Occipital lobe (tissue), 2 donors: ENCODE results near the gene RFC1. TPM values are rescaled to one million over a fixed set of nuclear protein-coding genes. Genes with fewer than 3 reads are reported as not detected.
"Not testable (repeated sequence)": the region's sequence is repeated elsewhere in the genome, so short reads cannot be mapped to it uniquely, and the experiment has no call there.

Experiments
- DNase-seq: peaks from one replicate; lab custom pipeline; 2025; lab: John Stamatoyannopoulos, UW
- total RNA-seq: library from RNA; depleted of rRNA; stranded (reverse); fragments of >200 nt; gene quantifications from one replicate; pipeline ENCODE4 v1.2.3, GENCODE V29; 2014

RFC1 gene, protein sequence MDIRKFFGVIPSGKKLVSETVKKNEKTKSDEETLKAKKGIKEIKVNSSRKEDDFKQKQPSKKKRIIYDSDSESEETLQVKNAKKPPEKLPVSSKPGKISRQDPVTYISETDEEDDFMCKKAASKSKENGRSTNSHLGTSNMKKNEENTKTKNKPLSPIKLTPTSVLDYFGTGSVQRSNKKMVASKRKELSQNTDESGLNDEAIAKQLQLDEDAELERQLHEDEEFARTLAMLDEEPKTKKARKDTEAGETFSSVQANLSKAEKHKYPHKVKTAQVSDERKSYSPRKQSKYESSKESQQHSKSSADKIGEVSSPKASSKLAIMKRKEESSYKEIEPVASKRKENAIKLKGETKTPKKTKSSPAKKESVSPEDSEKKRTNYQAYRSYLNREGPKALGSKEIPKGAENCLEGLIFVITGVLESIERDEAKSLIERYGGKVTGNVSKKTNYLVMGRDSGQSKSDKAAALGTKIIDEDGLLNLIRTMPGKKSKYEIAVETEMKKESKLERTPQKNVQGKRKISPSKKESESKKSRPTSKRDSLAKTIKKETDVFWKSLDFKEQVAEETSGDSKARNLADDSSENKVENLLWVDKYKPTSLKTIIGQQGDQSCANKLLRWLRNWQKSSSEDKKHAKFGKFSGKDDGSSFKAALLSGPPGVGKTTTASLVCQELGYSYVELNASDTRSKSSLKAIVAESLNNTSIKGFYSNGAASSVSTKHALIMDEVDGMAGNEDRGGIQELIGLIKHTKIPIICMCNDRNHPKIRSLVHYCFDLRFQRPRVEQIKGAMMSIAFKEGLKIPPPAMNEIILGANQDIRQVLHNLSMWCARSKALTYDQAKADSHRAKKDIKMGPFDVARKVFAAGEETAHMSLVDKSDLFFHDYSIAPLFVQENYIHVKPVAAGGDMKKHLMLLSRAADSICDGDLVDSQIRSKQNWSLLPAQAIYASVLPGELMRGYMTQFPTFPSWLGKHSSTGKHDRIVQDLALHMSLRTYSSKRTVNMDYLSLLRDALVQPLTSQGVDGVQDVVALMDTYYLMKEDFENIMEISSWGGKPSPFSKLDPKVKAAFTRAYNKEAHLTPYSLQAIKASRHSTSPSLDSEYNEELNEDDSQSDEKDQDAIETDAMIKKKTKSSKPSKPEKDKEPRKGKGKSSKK
- total RNA-seq: 46.9 TPM

DNA sequence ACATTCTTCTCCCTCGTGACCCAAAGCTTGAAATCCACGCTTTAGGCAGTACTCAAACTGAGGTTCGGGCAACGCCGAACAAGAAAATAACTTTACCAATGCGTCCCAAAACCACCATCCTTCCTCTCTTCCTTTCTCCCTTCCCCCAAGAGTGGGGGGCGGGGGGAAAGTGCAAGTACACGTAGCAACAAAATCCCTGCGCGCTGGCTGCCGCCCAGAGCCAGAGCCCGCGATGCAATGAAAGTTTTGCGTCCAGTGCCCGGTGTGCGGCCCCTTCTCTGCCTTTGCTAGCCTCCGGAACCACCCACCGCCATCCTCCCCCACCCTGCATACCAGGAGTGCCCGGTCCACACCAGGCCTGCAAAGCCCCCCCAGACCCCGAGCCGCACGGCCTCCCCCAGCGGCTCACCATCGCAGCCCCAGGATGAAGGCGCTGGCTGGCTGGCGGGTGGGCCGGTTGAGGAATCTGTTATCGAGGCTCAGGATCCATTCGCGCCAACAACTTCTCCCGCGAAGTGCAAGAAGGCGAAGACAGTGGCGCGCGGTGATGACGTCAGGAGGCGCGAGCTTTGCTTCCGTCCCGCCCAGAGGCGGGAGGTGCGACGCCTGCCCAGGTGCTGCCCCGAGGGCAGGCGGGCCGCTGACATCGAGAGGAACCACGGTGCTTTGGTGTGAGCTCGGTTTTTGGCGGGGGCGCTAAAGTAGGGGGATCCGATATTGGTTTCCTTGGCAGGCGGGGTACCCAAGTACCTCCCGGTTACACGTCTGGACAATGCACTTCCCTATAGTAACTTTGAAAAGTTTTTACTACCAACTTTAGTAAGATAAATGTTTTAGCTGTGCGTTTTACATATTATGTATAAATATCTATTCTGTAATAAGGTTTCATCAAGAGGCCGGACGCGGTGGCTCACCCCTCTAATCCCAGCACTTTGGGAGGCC lies at the start of gene RFC1:
TSS of gene RFC1 (minus strand) at position 533 of the 942 bp plus-strand sequence. CDS start at position 412, 121 bp downstream.
- peak; percentile 71 for DNase-seq

DNA sequence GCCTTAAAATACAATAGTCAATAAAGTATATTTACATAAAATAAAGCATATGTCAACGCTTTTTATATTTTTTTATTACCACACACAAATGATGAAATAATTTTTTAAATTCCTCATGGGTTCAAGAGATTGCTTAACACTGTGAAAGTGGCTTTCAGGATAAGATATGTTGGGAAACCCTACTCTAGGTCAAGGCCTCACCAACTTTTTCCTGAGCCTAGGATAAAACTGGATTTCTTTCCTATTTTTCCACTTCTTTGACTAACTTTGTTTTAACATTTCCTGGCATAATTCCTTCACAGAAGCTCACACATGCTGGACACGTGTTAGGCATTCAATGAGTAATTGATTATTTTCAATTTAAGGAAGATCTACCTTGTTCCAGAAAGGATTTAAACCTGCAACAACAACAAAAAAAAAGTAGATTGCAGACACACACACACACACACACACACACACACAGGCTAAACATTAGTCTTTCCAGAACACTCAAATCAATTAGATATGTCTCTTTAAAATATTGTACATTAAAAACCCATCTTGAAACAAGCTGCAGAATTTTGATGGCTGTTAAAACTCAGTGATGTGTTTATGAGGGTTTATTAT lies 49.6 kb upstream of the RFC1 start:
- DNase-seq: no peak

DNA sequence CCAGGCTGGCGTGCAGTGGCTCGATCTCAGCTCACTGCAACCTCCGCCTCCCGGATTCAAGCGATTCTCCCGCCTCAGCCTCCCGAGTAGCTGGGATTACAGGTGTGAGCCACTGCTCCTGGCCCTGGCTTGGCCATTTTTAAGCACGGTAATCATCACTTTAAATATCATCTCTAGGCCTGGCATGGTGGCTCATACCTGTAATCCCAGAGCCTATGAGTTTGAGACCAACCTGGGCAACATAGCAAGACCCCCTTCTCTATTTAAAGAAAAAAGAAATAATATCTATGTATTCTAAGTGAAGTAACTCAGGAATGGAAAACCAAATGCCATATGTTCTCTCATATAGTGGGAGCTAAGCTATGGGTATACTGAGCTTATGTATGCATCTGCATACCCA lies 45.4 kb upstream of the RFC1 start:
- DNase-seq: not testable (repeated sequence)

DNA sequence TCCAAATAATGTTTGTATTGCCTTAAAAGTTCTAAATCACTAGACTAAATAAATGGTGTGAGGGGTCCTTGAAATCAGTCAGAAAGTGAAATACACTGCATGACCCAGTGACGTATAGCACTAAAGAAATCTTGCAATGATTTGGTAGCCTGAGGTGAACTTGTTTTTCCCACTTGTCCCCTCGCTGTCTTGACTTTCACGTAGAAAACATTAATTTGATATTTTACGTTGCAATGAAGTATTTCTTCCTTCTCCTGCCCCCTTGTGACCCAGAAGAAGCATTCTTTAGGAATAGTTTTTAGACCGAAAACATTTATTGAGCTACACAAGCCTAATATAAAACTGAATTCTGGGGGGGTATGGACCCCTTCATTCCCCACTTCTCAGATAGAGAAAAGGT lies 44.3 kb upstream of the RFC1 start:
- no peak for DNase-seq

DNA sequence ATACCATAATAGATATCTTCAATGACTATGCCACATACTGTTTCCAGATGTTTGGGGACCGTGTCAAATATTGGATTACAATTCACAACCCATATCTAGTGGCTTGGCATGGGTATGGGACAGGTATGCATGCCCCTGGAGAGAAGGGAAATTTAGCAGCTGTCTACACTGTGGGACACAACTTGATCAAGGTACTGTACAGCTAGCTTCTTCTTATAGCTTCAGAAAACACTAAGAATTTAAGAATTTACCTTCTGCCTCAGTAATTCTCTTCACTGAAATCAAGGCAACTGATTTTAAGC lies 41.4 kb upstream of the RFC1 start:
- no peak for DNase-seq

DNA sequence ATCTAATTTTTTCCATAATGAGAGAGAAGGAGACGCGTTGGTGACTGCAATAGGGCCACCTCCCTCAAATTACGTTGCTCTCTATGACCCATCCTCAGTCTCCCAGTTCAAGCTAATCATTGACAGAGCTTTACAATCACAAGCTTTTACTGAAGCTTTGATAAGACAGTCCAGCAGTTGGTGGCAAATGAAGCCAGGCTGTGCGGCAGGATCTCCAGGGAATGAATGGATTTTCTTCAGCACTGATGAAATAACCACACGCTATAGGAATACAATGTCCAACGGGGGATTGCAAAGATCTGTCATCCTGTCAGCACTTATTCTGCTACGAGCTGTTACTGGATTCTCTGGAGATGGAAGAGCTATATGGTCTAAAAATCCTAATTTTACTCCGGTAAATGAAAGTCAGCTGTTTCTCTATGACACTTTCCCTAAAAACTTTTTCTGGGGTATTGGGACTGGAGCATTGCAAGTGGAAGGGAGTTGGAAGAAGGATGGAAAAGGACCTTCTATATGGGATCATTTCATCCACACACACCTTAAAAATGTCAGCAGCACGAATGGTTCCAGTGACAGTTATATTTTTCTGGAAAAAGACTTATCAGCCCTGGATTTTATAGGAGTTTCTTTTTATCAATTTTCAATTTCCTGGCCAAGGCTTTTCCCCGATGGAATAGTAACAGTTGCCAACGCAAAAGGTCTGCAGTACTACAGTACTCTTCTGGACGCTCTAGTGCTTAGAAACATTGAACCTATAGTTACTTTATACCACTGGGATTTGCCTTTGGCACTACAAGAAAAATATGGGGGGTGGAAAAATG lies 40.8 kb upstream of the RFC1 start, which contains the start of gene KLB:
TSS of gene KLB (plus strand) at position 168 of the 821 bp plus-strand sequence. CDS start at position 188, 20 bp downstream.
- DNase-seq: no peak

DNA sequence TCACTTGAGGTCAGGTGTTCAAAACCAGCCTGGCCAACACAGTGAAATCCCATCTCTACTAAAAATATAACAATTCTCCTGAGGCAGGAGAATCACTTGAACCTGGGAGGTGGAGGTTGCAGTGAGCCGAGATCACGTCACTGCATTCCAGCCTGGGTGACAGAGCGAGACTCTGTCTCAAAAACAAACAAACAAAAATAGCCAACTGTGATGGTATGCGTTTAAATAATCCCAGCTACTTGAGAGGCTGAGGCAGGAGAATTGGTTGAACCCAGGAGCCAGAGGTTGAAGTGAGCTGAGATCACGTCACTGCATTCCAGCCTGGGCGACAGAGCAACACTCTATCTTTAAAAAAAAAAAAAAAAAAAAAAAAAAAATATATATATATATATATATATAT lies 35.5 kb upstream of the RFC1 start:
- DNase-seq: not testable (repeated sequence)

DNA sequence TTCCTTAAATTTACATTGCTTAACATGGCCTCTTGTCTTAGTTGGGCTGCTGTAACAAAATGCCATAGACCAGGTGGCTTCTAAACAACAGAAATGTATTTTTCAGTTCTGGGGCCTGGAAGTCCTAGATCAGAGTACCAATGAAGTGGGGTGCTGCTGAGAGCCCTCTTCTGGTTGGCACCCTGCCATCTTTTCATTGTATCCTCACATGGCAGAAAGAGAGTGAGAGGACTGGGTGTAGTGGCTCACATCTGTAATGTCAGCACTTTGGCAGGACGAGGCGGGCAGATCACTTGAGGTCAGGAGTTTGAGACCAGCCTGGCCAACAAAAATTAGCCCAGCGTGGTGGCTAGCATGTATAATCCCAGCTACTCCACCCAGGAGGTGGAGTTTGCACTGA lies 28.5 kb upstream of the RFC1 start:
- DNase-seq: no peak

DNA sequence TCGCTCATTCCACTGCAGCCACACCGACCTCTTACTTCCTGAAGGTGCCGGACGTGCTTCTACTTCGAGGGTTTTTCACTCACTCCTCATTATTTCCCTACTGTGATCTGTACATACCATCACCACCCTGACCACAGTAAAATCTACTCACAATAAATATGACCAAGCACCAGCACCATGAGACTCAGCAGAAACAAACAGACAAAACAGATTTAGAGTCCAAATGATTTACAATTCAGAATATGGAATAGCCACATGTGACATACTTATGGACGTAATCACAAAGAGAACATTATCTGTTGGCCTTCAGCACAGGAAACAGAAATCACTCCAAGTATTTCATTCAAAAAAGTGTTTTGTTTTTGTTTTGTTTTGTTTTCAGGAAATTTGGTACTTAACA lies 24.4 kb upstream of the RFC1 start:
- DNase-seq: no peak

DNA sequence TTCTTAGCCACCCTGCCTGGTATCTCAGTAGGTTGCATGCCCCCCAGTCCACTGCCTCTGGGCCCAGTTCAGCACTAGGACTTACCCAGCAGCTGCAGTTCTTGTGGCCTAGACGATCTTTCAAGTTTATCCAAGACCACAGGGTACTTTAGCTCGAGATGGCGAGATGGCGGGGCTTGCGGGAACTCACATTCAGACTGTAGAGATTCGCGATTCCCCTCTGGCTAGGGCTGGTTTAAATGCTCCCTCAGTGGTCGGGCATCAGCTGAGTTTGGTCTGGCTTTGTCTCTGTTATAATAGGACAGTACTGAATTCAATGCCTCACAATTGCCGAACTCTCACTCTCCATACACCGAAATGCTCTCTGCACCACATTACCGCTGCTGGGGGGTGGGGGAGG lies 18.4 kb upstream of the RFC1 start:
- no peak for DNase-seq

DNA sequence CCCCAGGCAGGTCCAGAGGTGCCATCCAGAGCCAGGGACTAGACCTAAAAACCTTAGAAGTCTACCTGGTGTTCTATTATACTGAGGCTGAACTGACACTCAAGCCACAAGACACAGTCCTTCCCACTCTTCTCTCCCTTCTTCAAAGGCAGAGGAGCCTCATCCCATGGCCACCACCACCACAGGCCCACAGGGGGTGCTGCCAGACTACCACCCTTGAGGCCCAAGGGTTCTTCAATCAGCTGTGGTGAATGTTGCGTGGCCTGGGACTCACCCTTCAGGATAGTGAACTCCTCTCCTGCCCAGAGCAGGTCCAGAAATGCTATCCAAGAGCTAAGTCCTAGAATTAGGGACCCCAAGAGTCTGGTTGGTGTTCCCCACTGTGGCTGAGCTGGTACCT lies 17.5 kb upstream of the RFC1 start:
- no peak for DNase-seq

DNA sequence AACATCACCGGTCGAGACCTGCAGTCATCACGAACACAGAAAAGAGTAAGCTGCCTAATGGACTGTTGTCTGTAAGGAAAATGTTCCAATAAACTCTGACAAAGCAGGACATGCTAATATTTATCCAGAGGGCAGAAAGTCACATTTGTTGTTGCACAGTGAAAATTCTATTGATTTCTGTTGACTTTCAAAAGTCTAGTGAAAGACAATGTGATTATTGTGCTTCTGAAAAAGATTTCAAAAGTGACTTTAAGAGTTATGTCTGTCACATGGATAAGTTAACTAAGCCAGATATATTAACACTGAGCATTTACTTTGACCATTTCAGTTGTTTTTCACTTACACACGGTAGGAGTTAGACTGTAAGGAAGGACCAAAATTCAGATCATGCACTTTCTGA lies 9.3 kb upstream of the RFC1 start:
- DNase-seq: no peak

DNA sequence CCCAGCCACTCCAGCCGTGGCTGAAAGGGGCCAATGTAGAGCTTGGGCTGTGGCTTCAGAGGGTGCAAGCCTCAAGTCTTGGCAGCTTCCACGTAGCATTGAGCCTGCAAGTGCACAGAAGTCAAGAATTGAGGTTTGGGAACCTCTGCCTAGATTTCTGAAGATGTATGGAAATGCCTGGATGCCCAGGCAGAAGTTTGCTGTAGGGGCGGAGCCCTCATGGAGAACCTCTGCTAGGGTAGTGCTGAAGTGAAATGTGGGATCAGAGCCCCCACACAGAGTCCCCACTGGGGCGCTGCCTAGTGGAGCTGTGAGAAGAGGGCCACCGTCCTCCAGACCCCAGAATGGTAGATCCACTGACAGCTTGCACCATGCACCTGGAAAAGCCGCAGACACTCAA lies 5.0 kb upstream of the RFC1 start:
- not testable (repeated sequence) for DNase-seq

DNA sequence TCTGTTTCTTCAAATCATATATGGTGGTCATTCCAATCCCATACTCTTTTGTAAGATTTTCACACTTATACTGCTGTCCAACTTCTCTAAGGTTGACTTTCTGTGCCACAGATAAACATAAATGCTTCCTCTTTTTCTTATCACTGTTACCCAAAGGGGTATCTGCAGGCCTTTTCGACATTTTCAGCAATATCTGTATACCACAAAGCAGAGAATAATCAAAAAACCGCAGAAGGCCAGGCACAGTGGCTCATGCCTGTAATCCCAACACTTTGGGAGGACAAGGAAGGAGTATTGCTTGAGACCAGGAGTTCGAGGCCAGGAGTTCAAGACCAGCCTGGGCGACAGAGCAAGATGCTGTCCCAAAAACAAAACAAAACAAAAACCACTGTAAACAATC lies 3.1 kb upstream of the RFC1 start:
- no peak for DNase-seq

DNA sequence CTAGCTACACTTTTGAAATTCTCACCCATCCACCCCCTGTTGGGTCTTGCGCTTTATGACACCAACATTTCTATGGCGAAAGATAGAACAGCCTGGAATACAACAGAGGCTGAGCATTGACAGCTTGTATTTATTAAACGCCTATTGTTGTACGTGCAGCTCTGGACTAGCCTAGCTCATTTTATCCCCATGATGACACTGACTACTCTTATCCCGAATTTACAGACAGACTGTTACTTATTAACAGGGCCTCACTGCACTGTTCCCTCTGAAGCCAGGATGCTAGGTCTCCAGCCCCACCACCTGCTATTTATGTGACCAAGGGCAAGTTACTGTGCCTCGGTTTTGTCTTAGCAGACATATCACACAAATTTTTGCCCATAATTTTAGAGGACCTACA lies 1.0 kb upstream of the RFC1 start:
- no peak for DNase-seq

DNA sequence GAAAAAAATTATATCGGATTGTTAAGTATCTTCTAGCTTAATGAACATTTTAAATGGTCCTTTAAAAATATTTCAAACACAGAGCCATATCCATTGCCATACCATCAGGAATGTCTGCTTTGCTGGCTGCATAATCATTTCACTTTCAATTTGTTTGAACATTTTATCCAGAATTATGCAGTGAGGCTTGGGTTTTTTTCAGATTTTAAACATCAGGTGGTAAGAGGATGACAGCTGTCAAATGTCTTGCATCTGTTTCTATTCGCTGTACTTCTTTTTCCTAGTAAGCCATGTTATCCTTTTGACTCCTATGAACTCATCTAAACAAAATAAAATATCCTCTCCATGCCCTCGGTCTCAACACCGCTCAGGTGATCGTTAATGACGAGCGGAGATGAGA lies 802 bp downstream of the RFC1 start:
- DNase-seq: no peak

DNA sequence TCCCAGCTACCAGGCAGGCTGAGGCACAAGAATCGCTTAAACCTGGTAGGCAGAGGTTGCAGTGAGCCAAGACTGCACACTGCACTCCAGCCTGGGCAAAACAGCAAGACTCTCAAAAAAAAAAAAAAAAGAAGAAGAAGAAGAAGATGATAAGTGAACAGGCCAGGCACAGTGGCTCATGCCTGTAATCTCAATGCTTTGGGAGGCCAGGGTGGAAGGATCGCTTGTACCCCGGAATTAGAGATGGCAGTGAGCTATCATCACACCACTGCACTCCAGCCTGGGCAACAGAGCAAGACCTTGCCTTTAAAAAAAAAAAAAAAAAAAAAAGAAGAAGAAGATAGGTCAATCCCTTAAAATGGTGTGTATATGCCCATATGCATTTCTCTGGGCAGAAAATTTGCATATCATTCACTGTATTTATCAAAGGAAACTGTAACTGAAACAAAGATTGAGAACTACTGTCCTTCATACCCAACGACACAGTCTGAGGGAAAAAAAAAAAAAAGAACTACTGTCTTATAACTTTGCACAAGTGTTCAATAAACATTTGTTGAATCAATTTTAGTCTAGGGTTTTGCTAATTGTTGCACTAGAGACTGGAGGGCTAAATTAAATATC lies 2.3 kb downstream of the RFC1 start:
- no peak for DNase-seq

DNA sequence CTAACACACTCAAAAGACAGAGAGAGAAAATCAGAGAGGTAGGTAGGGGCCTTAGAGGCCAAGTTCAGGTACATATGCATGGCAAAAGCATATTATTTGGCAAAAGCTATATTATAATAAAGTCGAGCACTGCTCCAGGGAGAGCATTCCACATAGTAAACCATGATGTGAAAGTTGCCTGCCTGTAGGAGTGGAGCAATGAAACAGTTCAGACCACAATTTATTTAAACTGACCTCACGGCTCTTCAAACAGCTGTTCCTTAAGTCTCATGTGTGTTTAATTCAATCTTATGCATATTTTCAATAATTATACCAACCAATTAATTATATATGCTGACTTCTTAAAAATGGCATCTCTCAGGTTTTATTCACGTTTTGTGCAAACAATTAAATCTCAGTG lies 3.3 kb downstream of the RFC1 start:
- DNase-seq: no peak

DNA sequence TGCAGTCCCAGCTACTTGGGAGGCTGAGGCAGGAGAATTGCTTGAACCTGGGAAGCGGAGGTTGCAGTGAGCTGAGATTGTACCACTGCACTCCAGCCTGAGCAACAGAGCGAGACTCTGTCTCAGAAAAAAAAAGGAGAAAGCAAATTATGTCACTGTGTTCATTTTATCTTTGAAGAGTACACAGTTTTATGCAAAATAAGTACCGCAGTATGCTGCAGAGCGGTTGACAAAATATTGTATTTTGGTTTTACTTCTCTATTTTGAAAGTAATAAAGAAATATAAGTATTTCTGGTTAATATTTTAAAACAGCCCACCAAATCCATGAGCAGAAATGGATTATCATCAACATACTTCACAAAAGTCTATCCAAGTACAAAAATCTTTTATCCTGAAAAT lies 5.6 kb downstream of the RFC1 start:
- DNase-seq: not testable (repeated sequence)
